Endothelial cell of umbilical vein (primary cell): ENCODE data around the gene TRABD2A. TPM values are rescaled to one million over a fixed set of nuclear protein-coding genes. Genes with fewer than 3 reads are reported as not detected.

Experiments used
- BruUV-seq: library from RNA; stranded (reverse); fragments of 400-500 nt; replicated peaks from 2 replicates; lab custom pipeline; 2021; lab: Mats Ljungman, UMichigan
- CTCF ChIA-PET: fragments of 300-600, 350-600 bp; sonication (Branson Sonifier 250); formaldehyde crosslinking; loops from one replicate; lab custom pipeline; 2021; ENCODE audit warnings: antibody characterized with exemption, inconsistent platforms; lab: Charles Lee
- POLR2A ChIA-PET: fragments of 300-600, 350-600 bp; sonication (Branson Sonifier 250); formaldehyde crosslinking; loops from one replicate; lab custom pipeline; 2021; ENCODE audit warnings: antibody characterized with exemption, inconsistent platforms; lab: Charles Lee
- DNase-seq: peaks from one replicate; pipeline ENCODE4 v3.0.0-alpha.2; 2011; ENCODE audit warnings: low read depth, low spot score
- FAIRE-seq: peaks from 2 replicates; lab custom pipeline; 2011; peaks lifted over from hg19 to GRCh38; lab: Jason Lieb, UNC
- H2AFZ ChIP-seq: 2 replicates; pipeline ENCODE4 v1.6.0; 2012; ENCODE audit warnings: low read depth, low read length, control low read depth, inconsistent platforms
- H3K27ac ChIP-seq: 2 replicates; pipeline ENCODE4 v1.5.1; 2011; ENCODE audit warnings: low read depth, mild to moderate bottlenecking, control low read depth, low read length, moderate library complexity; ENCODE audit not compliant: insufficient read depth
- H3K27me3 ChIP-seq, 2 experiments: 2 replicates each; pipeline versions ENCODE4 v1.6.0 to v1.6.1; 2011; ENCODE audit warnings: low read length in 2 of 2, mixed read lengths in 1 of 2; ENCODE audit not compliant: control insufficient read depth in 2 of 2, insufficient read depth in 2 of 2
- H3K36me3 ChIP-seq, 2 experiments: 2 replicates in 1 of 2; 3 replicates in 1 of 2; pipeline ENCODE4 v1.5.1; 2011; ENCODE audit warnings: low read length in 2 of 2, mild to moderate bottlenecking in 1 of 2, moderate library complexity in 1 of 2; ENCODE audit not compliant: control insufficient read depth in 2 of 2, insufficient read depth in 2 of 2; ENCODE audit errors: extremely low read depth in 1 of 2
- H3K4me1 ChIP-seq: 3 replicates; pipeline ENCODE4 v1.5.1; 2011; ENCODE audit warnings: mild to moderate bottlenecking, low read length; ENCODE audit not compliant: control insufficient read depth, insufficient read depth; ENCODE audit errors: extremely low read depth
- H3K4me2 ChIP-seq: 2 replicates; pipeline ENCODE4 v1.6.1; 2011; ENCODE audit warnings: low read length, control low read depth, mixed read lengths; ENCODE audit not compliant: insufficient read depth
- H3K4me3 ChIP-seq, 3 experiments: fragments of 200-600 bp in 1 of 3; sonication (generic), shearing (Covaris generic) in 1 of 3; replicated peaks in 1 of 3; 2 replicates each; pipeline ENCODE4 v1.5.1; 2011 to 2016; ENCODE audit warnings: control low read depth in 3 of 3, low read length in 3 of 3, mild to moderate bottlenecking in 2 of 3, inconsistent platforms in 1 of 3, low read depth in 1 of 3, moderate library complexity in 1 of 3; ENCODE audit not compliant: insufficient read depth in 1 of 3
- H3K79me2 ChIP-seq: 2 replicates; pipeline ENCODE4 v1.6.0; 2012; ENCODE audit warnings: low read length, inconsistent platforms; ENCODE audit not compliant: control insufficient read depth, insufficient read depth
- H3K9ac ChIP-seq: replicated peaks from 2 replicates; pipeline ENCODE3; 2011; ENCODE audit warnings: low read length, control low read depth; ENCODE audit not compliant: insufficient read depth; ENCODE audit errors: extremely low read depth
- H3K9me1 ChIP-seq: replicated peaks from 3 replicates; pipeline ENCODE4 v1.6.0; 2011; ENCODE audit warnings: mild to moderate bottlenecking, low read length; ENCODE audit not compliant: control insufficient read depth, insufficient read depth; ENCODE audit errors: extremely low read depth
- H3K9me3 ChIP-seq: replicated peaks from 2 replicates; pipeline ENCODE4 v1.5.1; 2012; ENCODE audit warnings: low read length, inconsistent platforms; ENCODE audit not compliant: control insufficient read depth, insufficient read depth
- H4K20me1 ChIP-seq: replicated peaks from 2 replicates; pipeline ENCODE3; 2011; ENCODE audit warnings: mild to moderate bottlenecking, low read length; ENCODE audit not compliant: control insufficient read depth, insufficient read depth; ENCODE audit errors: extremely low read depth
- CTCF ChIP-seq, 2 donors: IDR thresholded peaks; 1 replicate in 1 of 2; 2 replicates in 1 of 2; pipeline ENCODE4 v1.5.1; 2011; ENCODE audit warnings: low read length in 2 of 2, mild to moderate bottlenecking in 2 of 2, moderate library complexity in 2 of 2, control low read depth in 1 of 2, inconsistent platforms in 1 of 2, low read depth in 1 of 2; ENCODE audit not compliant: insufficient read depth in 1 of 2; ENCODE audit errors: extremely low read depth in 1 of 2
- EZH2 ChIP-seq: IDR thresholded peaks from 2 replicates; pipeline ENCODE4 v1.6.1; 2012; ENCODE audit warnings: borderline replicate concordance, low read depth, mild to moderate bottlenecking, moderate library complexity, low read length, inconsistent platforms; ENCODE audit not compliant: severe bottlenecking
- FOS ChIP-seq: IDR thresholded peaks from 2 replicates; pipeline ENCODE4 v1.6.1; 2011; ENCODE audit warnings: mild to moderate bottlenecking, low read length, moderate library complexity, borderline replicate concordance; ENCODE audit not compliant: insufficient read depth
- GATA2 ChIP-seq: IDR thresholded peaks from 2 replicates; pipeline ENCODE4 v1.7.0; 2011; ENCODE audit warnings: low read depth, mild to moderate bottlenecking, moderate library complexity, mixed read lengths, low read length; ENCODE audit not compliant: insufficient read length, insufficient read depth
- JUN ChIP-seq: IDR thresholded peaks from 2 replicates; pipeline ENCODE4 v1.6.1; 2011; ENCODE audit warnings: borderline replicate concordance, low read depth; ENCODE audit not compliant: insufficient read length, insufficient read depth
- MYC ChIP-seq: IDR thresholded peaks from one replicate; pipeline ENCODE4 v1.6.1; 2011; ENCODE audit warnings: mild to moderate bottlenecking, low read depth, low read length
- POLR2A ChIP-seq: IDR thresholded peaks from 2 replicates; pipeline ENCODE4 v1.6.1; 2012; ENCODE audit warnings: low read depth, mild to moderate bottlenecking, control low read depth, low read length
- POLR2AphosphoS5 ChIP-seq: IDR thresholded peaks from 2 replicates; pipeline ENCODE4 v1.6.1; 2012; ENCODE audit warnings: low read depth, mild to moderate bottlenecking, control low read depth, low read length, moderate library complexity; ENCODE audit not compliant: insufficient read depth
- dilution Hi-C: fragments of 300-500 bp; cut with MboI; formaldehyde crosslinking; loops from one replicate; pipeline ENCODE4 v1.15.0; 2019; ENCODE audit warnings: low sequenced_read_pairs; ENCODE audit not compliant: extremely low pct_ligation_motif_present
- intact Hi-C: fragments of 100-400 bp; cut with micrococcal nuclease; formaldehyde crosslinking; loops from one replicate; pipeline ENCODE4 v1.10.0; 2022
- polyA plus RNA-seq, 4 experiments: library from polyadenylated mRNA; depleted of rRNA in 3 of 4; stranded (reverse) in 3 of 4; unstranded in 1 of 4; fragments of >200 nt; gene quantifications; 2 replicates each; pipeline versions ENCODE4 v1.2.1 to v1.2.3, GENCODE V29; 2011 to 2012; ENCODE audit warnings: missing spikeins in 1 of 4
- total RNA-seq: library from RNA; stranded (reverse); gene quantifications from 2 replicates; pipeline ENCODE4 v1.2.3, GENCODE V29; 2021
- TF ChIP-seq, protein P1 (sequence below): IDR thresholded peaks from 2 replicates; pipeline ENCODE4 v1.6.1; 2011; ENCODE audit not compliant: insufficient read depth, insufficient read length

The TRABD2A gene
- total and polyA plus RNA-seq, 2 donors (not counting 3 experiments of a cell fraction or from before 2014, with no cell fraction given), result 1.0 to 1.8 TPM

DNA sequence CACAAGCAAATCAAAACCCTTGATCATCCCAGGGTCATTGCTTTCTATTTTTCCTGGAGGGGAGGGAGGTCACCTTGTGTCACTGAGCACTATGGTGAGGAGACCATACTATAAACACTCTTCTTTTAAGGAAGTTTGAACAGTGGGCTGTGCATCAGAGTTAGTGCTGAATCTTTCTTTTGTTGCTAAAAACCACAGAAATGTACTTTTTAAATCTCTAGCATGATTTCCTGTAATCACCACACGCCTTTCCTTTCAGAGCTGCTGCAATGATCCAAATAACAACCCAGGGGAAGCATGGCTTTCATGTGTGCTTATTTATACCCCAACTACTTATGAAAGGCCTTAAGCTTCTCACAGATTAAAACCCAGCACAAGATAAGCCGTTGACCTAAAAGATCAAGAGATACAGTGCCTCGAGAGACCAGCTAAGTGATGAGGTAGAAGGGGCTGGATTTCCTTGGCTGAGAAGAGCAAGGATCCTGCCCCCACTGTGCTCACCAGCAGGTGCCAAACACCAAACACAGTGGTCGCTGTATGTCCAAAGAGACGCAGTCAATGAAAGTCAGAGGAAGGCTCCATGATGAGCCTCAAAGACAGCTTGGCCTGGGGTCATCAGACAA is 34.7 kb downstream of the TRABD2A start:
- BruUV-seq, result no TSS peak
- intact Hi-C loops (no loop called here), dilution Hi-C loops (no loop called here)
- H3K4me1 ChIP-seq, result no peaks in the 10 kb centered on the region
- H3K27ac ChIP-seq, result no peak overlapping the region
- no peaks in the 10 kb centered on the region for H3K36me3 ChIP-seq
- no peak overlapping the region for H3K4me3 ChIP-seq
- no peak for FAIRE-seq
- ChIA-PET POLR2A (no interaction called here), CTCF (no interaction called here)
- no peaks in the 10 kb centered on the region for H3K9me1 ChIP-seq
- peaks cover 0 to 1% of the 10 kb centered on the region in 2 experiments for H3K27me3 ChIP-seq
- no peak for TF ChIP-seq JUN
- TF ChIP-seq, protein P1, sequence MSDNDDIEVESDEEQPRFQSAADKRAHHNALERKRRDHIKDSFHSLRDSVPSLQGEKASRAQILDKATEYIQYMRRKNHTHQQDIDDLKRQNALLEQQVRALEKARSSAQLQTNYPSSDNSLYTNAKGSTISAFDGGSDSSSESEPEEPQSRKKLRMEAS, result no peak
- no peak for TF ChIP-seq CTCF (IDR thresholded peaks at IDR 0.05; ENCODE audit: extremely low read depth in 1 of 2, insufficient read depth in 1 of 2, low read depth in 1 of 2, low read length in 2 of 2)
- no peaks in the 10 kb centered on the region for H4K20me1 ChIP-seq
- DNase-seq, result no peak
- no peak overlapping the region for H3K4me2 ChIP-seq
- H3K9me3 ChIP-seq, result no peaks in the 10 kb centered on the region
- H3K9ac ChIP-seq, result no peak overlapping the region
- H3K79me2 ChIP-seq, result no peaks in the 10 kb centered on the region
- no peak overlapping the region for H2AFZ ChIP-seq

DNA sequence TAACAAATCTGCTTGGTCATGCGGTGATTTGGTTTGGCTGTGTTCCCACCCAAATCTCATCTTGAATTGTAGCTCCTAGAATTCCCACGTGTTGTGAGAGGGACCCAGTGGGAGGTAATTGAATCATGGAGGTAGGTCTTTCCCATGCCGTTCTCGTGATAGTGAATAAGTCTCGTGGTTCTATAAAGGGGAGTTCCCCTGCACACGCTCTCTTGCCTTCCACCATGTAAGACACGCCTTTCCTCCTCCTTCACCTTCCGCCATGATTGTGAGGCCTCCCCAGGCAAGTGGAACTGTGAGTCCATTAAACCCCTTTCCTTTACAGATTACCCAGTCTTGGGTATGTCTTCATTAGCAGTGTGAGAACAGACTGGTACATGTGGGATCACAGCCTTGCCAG is 36.7 kb downstream of the TRABD2A start:
- H3K27me3 ChIP-seq, result peaks cover 0 to 1% of the 10 kb centered on the region in 2 experiments
- POLR2A ChIA-PET, result no interaction called here
- FAIRE-seq, result no peak
- DNase-seq, result no peak
- no peaks in the 10 kb centered on the region for H3K9me1 ChIP-seq
- no peaks in the 10 kb centered on the region for H4K20me1 ChIP-seq
- H2AFZ ChIP-seq, result no peak overlapping the region
- no peaks in the 10 kb centered on the region for H3K36me3 ChIP-seq
- no peak overlapping the region for H3K4me2 ChIP-seq
- no peak overlapping the region for H3K27ac ChIP-seq
- dilution Hi-C loops, result no loop called here
- no TSS peak for BruUV-seq
- intact Hi-C loops, result no loop called here
- TF ChIP-seq, protein P1, result no peak
- TF ChIP-seq FOS (no peak), MYC (no peak), GATA2 (no peak), POLR2A (no peak), EZH2 (no peak), CTCF (IDR thresholded peaks at IDR 0.05; ENCODE audit: extremely low read depth in 1 of 2, insufficient read depth in 1 of 2, low read depth in 1 of 2, low read length in 2 of 2) (no peak), JUN (no peak), POLR2AphosphoS5 (no peak)
- CTCF ChIA-PET, result no interaction called here
- H3K9me3 ChIP-seq, result no peaks in the 10 kb centered on the region
- H3K4me1 ChIP-seq, result no peaks in the 10 kb centered on the region
- no peak overlapping the region for H3K9ac ChIP-seq
- no peaks in the 10 kb centered on the region for H3K79me2 ChIP-seq
- no peak overlapping the region for H3K4me3 ChIP-seq
